Ishikawa (cell line): ENCODE data around the gene HAUS2.
A peak's percentile ranks its signal among the peaks of the same experiment; 100 is the strongest.

Experiments used
- CEBPB ChIP-seq: IDR thresholded peaks from 2 replicates; pipeline ENCODE4 v1.6.1; 2012
- CREB1 ChIP-seq: IDR thresholded peaks from 2 replicates; pipeline ENCODE4 v1.6.1; 2012; ENCODE audit warnings: low read depth
- EGR1 ChIP-seq: IDR thresholded peaks from 2 replicates; pipeline ENCODE4 v1.6.1; 2012
- EP300 ChIP-seq: IDR thresholded peaks from 2 replicates; pipeline ENCODE4 v1.6.1; 2012; ENCODE audit warnings: borderline replicate concordance
- FOXM1 ChIP-seq: IDR thresholded peaks from 2 replicates; pipeline ENCODE4 v1.6.1; 2012; ENCODE audit warnings: low read depth, borderline replicate concordance
- MAX ChIP-seq: IDR thresholded peaks from 2 replicates; pipeline ENCODE4 v1.6.1; 2012
- NFIC ChIP-seq: IDR thresholded peaks from 2 replicates; pipeline ENCODE4 v1.6.1; 2012
- RAD21 ChIP-seq: IDR thresholded peaks from 2 replicates; pipeline ENCODE4 v1.6.1; 2012; ENCODE audit warnings: low read depth
- REST ChIP-seq: IDR thresholded peaks from 2 replicates; pipeline ENCODE4 v1.6.1; 2012; ENCODE audit warnings: low read depth, mild to moderate bottlenecking
- TAF1 ChIP-seq: IDR thresholded peaks from 2 replicates; pipeline ENCODE4 v1.6.1; 2012; ENCODE audit warnings: low read depth, mild to moderate bottlenecking
- TCF12 ChIP-seq: IDR thresholded peaks from 2 replicates; pipeline ENCODE4 v1.6.1; 2012; ENCODE audit warnings: low read depth
- TEAD4 ChIP-seq: IDR thresholded peaks from 2 replicates; pipeline ENCODE4 v1.6.1; 2012
- USF1 ChIP-seq: IDR thresholded peaks from 2 replicates; pipeline ENCODE4 v1.6.1; 2012
- YY1 ChIP-seq: IDR thresholded peaks from 2 replicates; pipeline ENCODE4 v1.6.1; 2012; ENCODE audit warnings: low read depth
- ZBTB7A ChIP-seq: IDR thresholded peaks from 2 replicates; pipeline ENCODE4 v1.6.1; 2012; ENCODE audit warnings: low read depth

Gene HAUS2

GRCh38 chr15:42584031-42584765 lies 35.6 kb downstream of the HAUS2 start:
- TF ChIP-seq NFIC: no peak
- no peak for TF ChIP-seq MAX
- no peak for TF ChIP-seq CEBPB
- TF ChIP-seq USF1: no peak
- TF ChIP-seq TCF12: no peak
- TF ChIP-seq EGR1: no peak
- no peak for TF ChIP-seq CREB1
- no peak for TF ChIP-seq TEAD4
- TF ChIP-seq EP300: no peak
- no peak for TF ChIP-seq REST
- TF ChIP-seq ZBTB7A: no peak
- TF ChIP-seq FOXM1: no peak
- TF ChIP-seq RAD21: no peak
- TF ChIP-seq YY1: no peak
- TF ChIP-seq TAF1: no peak

- no peak for TF ChIP-seq FOXM1
- no peak for TF ChIP-seq CREB1
- no peak for TF ChIP-seq ZBTB7A
- no peak for TF ChIP-seq YY1
- TF ChIP-seq RAD21: no peak
- no peak for TF ChIP-seq TEAD4
- TF ChIP-seq EP300: no peak
- TF ChIP-seq CEBPB: no peak
- TF ChIP-seq TCF12: no peak
- TF ChIP-seq MAX: no peak
- no peak for TF ChIP-seq USF1
- no peak for TF ChIP-seq EGR1
- no peak for TF ChIP-seq TAF1
- no peak for TF ChIP-seq REST
- TF ChIP-seq NFIC: no peak
These were observed 42.1 kb downstream of the HAUS2 start for GRCh38 chr15:42590619-42591237.

GRCh38 chr15:42591238-42591934 lies 42.7 kb downstream of the HAUS2 start:
- TF ChIP-seq TCF12 (no peak), RAD21 (0 out of 2 replicates have a peak, but pooled peaks have one; percentile 11)

- TF ChIP-seq EP300 (no peak), MAX (no peak), EGR1 (no peak), YY1 (no peak), TAF1 (no peak), ZBTB7A (no peak), TCF12 (no peak), NFIC (no peak), CEBPB (no peak)
These were observed 44.1 kb downstream of the HAUS2 start for GRCh38 chr15:42592716-42593115.

- no peak for TF ChIP-seq YY1
- no peak for TF ChIP-seq RAD21
- TF ChIP-seq EGR1: no peak
- TF ChIP-seq REST: no peak
- no peak for TF ChIP-seq TEAD4
- TF ChIP-seq MAX: no peak
- TF ChIP-seq TCF12: no peak
- no peak for TF ChIP-seq USF1
- no peak for TF ChIP-seq TAF1
- TF ChIP-seq NFIC: no peak
- TF ChIP-seq CEBPB: no peak
- TF ChIP-seq ZBTB7A: no peak
- TF ChIP-seq FOXM1: no peak
- TF ChIP-seq EP300: no peak
- TF ChIP-seq CREB1: no peak
These were observed 44.5 kb downstream of the HAUS2 start for GRCh38 chr15:42593143-42593542.
